ENCODE measurements around the gene NSDHL. TPM values are rescaled to one million over a fixed set of nuclear protein-coding genes. Genes with fewer than 3 reads are reported as not detected.

Gene NSDHL
- total RNA-seq, 2 experiments from 2014 or later = 20.2 to 23.3 TPM

DNA sequence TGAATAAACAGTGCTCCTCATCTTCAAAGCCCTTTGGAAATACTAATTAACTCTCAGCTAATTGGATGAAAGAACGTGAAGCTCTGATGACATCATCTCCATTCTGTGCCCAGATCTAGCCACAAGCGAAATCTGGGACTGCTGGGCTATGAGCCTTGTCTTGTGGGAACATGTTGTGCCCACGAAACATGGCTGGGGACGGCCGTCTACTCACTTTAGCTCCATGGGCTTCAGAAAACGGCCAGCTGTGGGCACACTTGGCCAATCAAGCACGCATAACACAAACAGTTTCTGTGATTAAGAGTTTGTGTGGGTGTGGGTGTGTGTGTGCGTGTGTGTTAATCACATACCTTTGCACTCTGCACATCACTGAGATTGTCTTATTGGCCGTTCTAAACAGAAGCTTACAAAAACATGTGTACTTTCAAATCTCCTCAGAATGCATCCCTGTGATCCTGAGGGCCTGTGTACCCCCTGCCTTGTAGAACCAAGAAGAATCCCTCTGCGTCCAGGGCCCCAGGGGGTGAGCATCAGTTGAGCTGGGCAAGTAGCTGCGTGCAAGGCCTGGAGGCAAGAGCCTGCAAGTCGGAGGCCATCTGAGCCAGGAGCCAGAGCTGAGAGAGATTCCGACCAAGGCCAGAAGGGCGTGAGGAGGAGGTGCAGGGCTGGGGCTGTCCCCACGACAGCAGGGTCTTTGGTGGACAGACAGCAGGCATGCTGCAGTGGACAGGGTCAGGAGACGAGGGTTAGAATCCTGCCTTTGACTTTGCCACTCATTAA lies 48.3 kb downstream of the NSDHL start:
- no peak overlapping the region for H3K4me3 Mint-ChIP-seq
- H3K36me3 Mint-ChIP-seq = no peaks in the 10 kb centered on the region
- DNase-seq = no peak
- no peaks in the 10 kb centered on the region for H3K4me1 Mint-ChIP-seq (ENCODE audit: low read depth)
- POLR2A ChIA-PET = no interaction called here
- H3K27me3 Mint-ChIP-seq = no peaks in the 10 kb centered on the region
- CTCF ChIA-PET = no interaction called here
- H3K27ac Mint-ChIP-seq = no peak overlapping the region
- intact Hi-C loops (cut with micrococcal nuclease) = no loop called here
- H3K9me3 Mint-ChIP-seq = no peaks in the 10 kb centered on the region

DNA sequence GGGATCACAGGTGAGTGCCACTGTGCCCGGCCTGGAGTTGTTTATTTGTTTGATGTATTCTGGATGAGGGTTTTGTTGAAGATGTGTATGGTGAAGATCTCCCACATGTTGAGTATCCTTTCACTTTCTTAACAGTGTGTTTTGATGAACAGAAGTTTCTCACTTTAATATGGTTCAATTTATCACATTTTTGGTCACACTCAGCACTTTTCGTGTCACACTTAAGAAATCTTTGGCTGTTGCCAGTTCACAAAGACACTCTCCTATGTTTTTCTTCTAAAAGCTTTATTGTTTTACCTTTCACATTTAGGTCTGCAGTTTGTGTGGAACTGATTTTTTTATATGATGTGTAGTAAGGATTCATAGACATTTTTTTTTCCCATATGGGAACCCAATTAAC lies 50.4 kb downstream of the NSDHL start:
- ChIA-PET POLR2A (no interaction called here), CTCF (no interaction called here)
- Mint-ChIP-seq H3K27ac (no peak overlapping the region), H3K4me1 (ENCODE audit: low read depth) (no peaks in the 10 kb centered on the region), H3K36me3 (no peaks in the 10 kb centered on the region), H3K27me3 (no peaks in the 10 kb centered on the region), H3K4me3 (no peak overlapping the region), H3K9me3 (no peaks in the 10 kb centered on the region)
- no peak for DNase-seq
- intact Hi-C loops (cut with micrococcal nuclease) = no loop called here

DNA sequence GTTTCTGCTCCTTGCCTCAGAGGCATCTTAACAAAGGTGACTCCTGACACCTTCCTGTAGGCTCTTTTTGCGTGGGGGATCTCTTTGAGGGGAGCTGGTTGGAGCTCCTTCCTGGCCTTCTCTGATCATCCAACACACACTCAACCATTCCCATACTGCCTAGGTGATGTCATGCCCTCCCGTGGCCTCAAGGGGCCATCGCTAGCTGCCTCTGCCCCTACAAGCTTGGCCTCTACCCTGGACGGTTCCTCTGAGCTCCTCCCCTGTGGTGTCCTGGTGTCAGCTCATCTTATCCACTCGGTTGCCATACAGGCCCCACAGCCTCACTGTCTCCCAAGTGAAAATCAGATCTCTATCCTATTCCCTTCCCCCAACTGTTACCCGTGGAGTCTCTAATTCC lies 53.3 kb downstream of the NSDHL start:
- intact Hi-C loops (cut with micrococcal nuclease) = no loop called here
- Mint-ChIP-seq H3K9me3 (no peaks in the 10 kb centered on the region), H3K27ac (no peak overlapping the region), H3K4me1 (ENCODE audit: low read depth) (no peaks in the 10 kb centered on the region), H3K36me3 (no peaks in the 10 kb centered on the region), H3K4me3 (no peak overlapping the region), H3K27me3 (peaks cover 5% of the 10 kb centered on the region)
- POLR2A ChIA-PET = no interaction called here
- CTCF ChIA-PET = no interaction called here
- DNase-seq = no peak

DNA sequence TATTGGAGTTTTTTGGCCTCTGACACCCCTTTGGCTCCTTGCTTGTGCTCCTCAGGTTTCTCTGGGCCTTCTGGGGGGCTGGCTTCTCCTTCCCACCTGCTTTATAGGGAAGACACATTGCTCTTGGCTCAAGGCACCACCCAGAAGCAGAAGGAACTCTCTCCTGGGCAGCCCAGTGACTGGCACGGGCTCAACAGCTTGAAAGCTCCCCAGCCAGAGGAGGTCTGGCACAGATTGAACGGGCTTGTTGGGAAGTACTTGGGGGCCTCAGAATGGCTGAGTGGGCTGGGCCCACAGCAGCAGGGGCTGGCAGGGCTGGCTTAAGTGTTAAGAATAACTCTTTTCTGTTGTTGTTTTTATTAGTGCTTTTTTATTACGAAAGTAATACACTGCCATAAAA lies 55.9 kb downstream of the NSDHL start:
- H3K27ac Mint-ChIP-seq = no peak overlapping the region
- ChIA-PET POLR2A (no interaction called here), CTCF (no interaction called here)
- no peaks in the 10 kb centered on the region for H3K36me3 Mint-ChIP-seq
- no peaks in the 10 kb centered on the region for H3K4me1 Mint-ChIP-seq (ENCODE audit: low read depth)
- no peaks in the 10 kb centered on the region for H3K9me3 Mint-ChIP-seq
- H3K27me3 Mint-ChIP-seq = peaks cover 18% of the 10 kb centered on the region
- H3K4me3 Mint-ChIP-seq = no peak overlapping the region
- intact Hi-C loops (cut with micrococcal nuclease) = no loop called here
- no peak for DNase-seq

DNA sequence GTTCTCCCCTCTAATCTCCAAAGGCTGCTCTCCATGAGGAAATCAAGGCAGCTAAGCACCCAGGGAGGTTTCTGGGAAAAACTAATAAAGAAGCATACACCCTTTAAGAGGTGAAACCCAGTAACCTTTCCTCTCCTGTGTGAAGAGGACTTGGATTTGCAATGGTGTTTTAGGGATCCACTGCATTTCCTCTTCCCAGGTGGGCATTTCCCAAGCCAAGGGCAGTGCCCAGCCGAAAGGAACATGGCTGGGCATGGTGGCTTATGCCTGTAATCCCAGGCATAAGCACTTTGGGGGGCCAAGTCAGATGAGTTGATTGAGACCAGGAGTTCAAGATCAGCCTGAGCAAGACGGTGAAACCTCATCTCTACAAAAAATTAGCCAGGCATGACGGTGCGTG lies 61.6 kb downstream of the NSDHL start:
- peaks cover 24% of the 10 kb centered on the region for H3K27me3 Mint-ChIP-seq
- ChIA-PET CTCF (no interaction called here), POLR2A (no interaction called here)
- no peak overlapping the region for H3K27ac Mint-ChIP-seq
- H3K4me3 Mint-ChIP-seq = no peak overlapping the region
- no peak for DNase-seq
- intact Hi-C loops (cut with micrococcal nuclease) = no loop called here
- no peaks in the 10 kb centered on the region for H3K36me3 Mint-ChIP-seq
- no peaks in the 10 kb centered on the region for H3K4me1 Mint-ChIP-seq (ENCODE audit: low read depth)
- H3K9me3 Mint-ChIP-seq = no peaks in the 10 kb centered on the region

GRCh38 chrX:152892999-152893891 lies 62.4 kb downstream of the NSDHL start:
- Mint-ChIP-seq H3K36me3 (no peaks in the 10 kb centered on the region), H3K4me1 (ENCODE audit: low read depth) (no peaks in the 10 kb centered on the region), H3K4me3 (no peak overlapping the region), H3K27ac (no peak overlapping the region), H3K9me3 (no peaks in the 10 kb centered on the region), H3K27me3 (peaks cover 22% of the 10 kb centered on the region)
- no peak for DNase-seq
- intact Hi-C loops (cut with micrococcal nuclease) = no loop called here
- POLR2A ChIA-PET = no interaction called here
- CTCF ChIA-PET = no interaction called here

GRCh38 chrX:152893980-152894610 lies 63.2 kb downstream of the NSDHL start:
- POLR2A ChIA-PET = no interaction called here
- no peaks in the 10 kb centered on the region for H3K9me3 Mint-ChIP-seq
- no peak overlapping the region for H3K4me3 Mint-ChIP-seq
- CTCF ChIA-PET = no interaction called here
- no peak for DNase-seq
- H3K27ac Mint-ChIP-seq = no peak overlapping the region
- peaks cover 23% of the 10 kb centered on the region for H3K27me3 Mint-ChIP-seq
- H3K4me1 Mint-ChIP-seq (ENCODE audit: low read depth) = no peaks in the 10 kb centered on the region
- no peaks in the 10 kb centered on the region for H3K36me3 Mint-ChIP-seq
- intact Hi-C loops (cut with micrococcal nuclease) = no loop called here

DNA sequence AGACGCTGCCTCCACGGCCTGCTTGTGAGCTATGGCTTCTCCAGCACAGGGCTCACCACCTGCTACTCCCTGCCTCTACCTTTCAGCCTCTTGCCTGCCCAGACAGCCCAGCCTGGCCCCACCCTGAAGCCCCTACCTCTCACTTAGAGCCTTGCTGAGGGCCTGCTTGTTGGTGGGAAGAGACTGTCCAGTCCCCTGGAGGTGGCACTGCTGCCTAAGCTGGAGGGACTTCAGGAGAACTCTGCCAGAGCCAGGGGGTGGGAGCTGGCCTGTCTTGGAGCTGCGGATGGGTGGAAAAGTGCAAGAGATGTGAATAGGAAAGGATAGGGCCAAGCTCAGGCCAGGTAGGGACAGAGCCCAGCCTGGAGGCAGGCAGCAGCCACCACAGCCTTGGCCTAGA lies 64.3 kb downstream of the NSDHL start:
- CTCF ChIA-PET = no interaction called here
- no peak overlapping the region for H3K27ac Mint-ChIP-seq
- H3K4me3 Mint-ChIP-seq = no peak overlapping the region
- intact Hi-C loops (cut with micrococcal nuclease) = no loop called here
- no peaks in the 10 kb centered on the region for H3K4me1 Mint-ChIP-seq (ENCODE audit: low read depth)
- POLR2A ChIA-PET = no interaction called here
- no peak for DNase-seq
- no peaks in the 10 kb centered on the region for H3K36me3 Mint-ChIP-seq
- peaks cover 19% of the 10 kb centered on the region for H3K27me3 Mint-ChIP-seq
- no peaks in the 10 kb centered on the region for H3K9me3 Mint-ChIP-seq

GRCh38 chrX:152895724-152896420 lies 65.0 kb downstream of the NSDHL start:
- Mint-ChIP-seq H3K4me3 (no peak overlapping the region), H3K27ac (no peak overlapping the region), H3K4me1 (ENCODE audit: low read depth) (no peaks in the 10 kb centered on the region), H3K27me3 (peaks cover 19% of the 10 kb centered on the region), H3K36me3 (no peaks in the 10 kb centered on the region), H3K9me3 (no peaks in the 10 kb centered on the region)
- CTCF ChIA-PET = no interaction called here
- POLR2A ChIA-PET = no interaction called here
- no peak for DNase-seq
- intact Hi-C loops (cut with micrococcal nuclease) = no loop called here

DNA sequence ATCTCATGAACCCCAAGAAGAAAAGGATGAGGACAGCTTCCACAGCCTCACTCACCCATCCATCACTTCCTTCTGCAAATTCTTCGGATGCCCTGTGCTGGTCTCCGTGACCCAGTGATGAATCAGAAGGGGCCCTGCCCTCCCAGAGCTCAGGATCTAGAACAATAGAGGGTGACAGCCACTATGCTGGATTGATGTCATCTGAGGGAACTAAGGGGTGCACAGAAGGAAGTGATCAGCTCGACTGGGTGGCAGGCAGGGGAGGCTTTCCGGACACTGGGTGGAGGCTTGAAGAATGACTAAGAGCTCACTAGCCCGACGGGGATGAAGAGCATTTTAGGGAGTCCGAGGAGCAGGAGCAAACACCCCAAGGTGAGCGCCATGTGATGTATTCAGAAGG lies 65.6 kb downstream of the NSDHL start:
- peaks cover 14% of the 10 kb centered on the region for H3K27me3 Mint-ChIP-seq
- H3K36me3 Mint-ChIP-seq = no peaks in the 10 kb centered on the region
- H3K9me3 Mint-ChIP-seq = no peaks in the 10 kb centered on the region
- H3K27ac Mint-ChIP-seq = no peak overlapping the region
- DNase-seq = no peak
- no peaks in the 10 kb centered on the region for H3K4me1 Mint-ChIP-seq (ENCODE audit: low read depth)
- intact Hi-C loops (cut with micrococcal nuclease) = no loop called here
- POLR2A ChIA-PET = no interaction called here
- no peak overlapping the region for H3K4me3 Mint-ChIP-seq
- CTCF ChIA-PET = no interaction called here

- H3K27ac Mint-ChIP-seq = no peak within 1 kb of the TSS
- H3K4me3 Mint-ChIP-seq = no peak within 1 kb of the TSS
- ChIA-PET POLR2A (no interaction called here), CTCF (no interaction called here)
- DNase-seq = peak; percentile 16
- peaks cover 13% of the 10 kb centered on the region for H3K27me3 Mint-ChIP-seq
- H3K9me3 Mint-ChIP-seq = no peaks in the 10 kb centered on the region
- H3K4me1 Mint-ChIP-seq (ENCODE audit: low read depth) = no peaks in the 10 kb centered on the region
- H3K36me3 Mint-ChIP-seq = no peaks in the 10 kb centered on the region
- intact Hi-C loops (cut with micrococcal nuclease) = no loop called here
Observed at GRCh38 chrX:152897222-152898131, 66.6 kb downstream of the NSDHL start, which contains the start of gene ZNF185. ZNF185 (plus strand) TSS chrX:152898067; CDS start chrX:152914490, 16,423 bp downstream.
